ENCODE measurements around the gene OAS1.

OAS1 gene

GRCh38 chr12:112906712-112907414, at the start of gene OAS1:
Gene OAS1, plus strand, starts transcription at chr12:112906962. Its CDS starts 78 bp downstream, at chr12:112907040.
- DNase-seq: peak; percentile 94

GRCh38 chr12:112859291-112859690, 47.5 kb upstream of the OAS1 start:
- DNase-seq: no peak

- no peak for DNase-seq
These were observed 46.6 kb upstream of the OAS1 start for GRCh38 chr12:112860181-112860580.

- DNase-seq: no peak
These were observed 45.5 kb upstream of the OAS1 start for GRCh38 chr12:112861284-112861683.

- DNase-seq: no peak
These were observed 44.0 kb upstream of the OAS1 start for GRCh38 chr12:112862636-112863290.

GRCh38 chr12:112868459-112869041, 38.2 kb upstream of the OAS1 start:
- no peak for DNase-seq

DNA sequence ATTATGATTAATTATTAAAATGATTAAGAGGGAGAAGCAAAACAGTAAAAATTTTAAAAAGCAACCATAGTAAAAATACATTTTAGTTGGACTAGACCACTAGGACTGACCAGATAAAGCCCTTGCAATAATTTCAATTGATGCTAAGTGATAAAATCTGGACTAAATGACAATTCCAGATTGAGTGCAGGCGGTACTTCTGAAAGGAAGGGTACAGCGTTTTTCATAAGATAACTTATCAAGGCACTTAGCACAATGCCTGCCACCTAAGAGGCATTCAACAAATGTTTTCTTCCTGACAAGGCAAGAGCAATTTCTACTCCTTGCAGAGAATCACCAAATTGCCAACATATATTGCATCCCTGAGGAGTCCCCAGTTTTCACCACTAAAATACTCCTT, 37.7 kb upstream of the OAS1 start:
- no peak for DNase-seq

- no peak for DNase-seq
These were observed 37.0 kb upstream of the OAS1 start for GRCh38 chr12:112869778-112870177.

DNA sequence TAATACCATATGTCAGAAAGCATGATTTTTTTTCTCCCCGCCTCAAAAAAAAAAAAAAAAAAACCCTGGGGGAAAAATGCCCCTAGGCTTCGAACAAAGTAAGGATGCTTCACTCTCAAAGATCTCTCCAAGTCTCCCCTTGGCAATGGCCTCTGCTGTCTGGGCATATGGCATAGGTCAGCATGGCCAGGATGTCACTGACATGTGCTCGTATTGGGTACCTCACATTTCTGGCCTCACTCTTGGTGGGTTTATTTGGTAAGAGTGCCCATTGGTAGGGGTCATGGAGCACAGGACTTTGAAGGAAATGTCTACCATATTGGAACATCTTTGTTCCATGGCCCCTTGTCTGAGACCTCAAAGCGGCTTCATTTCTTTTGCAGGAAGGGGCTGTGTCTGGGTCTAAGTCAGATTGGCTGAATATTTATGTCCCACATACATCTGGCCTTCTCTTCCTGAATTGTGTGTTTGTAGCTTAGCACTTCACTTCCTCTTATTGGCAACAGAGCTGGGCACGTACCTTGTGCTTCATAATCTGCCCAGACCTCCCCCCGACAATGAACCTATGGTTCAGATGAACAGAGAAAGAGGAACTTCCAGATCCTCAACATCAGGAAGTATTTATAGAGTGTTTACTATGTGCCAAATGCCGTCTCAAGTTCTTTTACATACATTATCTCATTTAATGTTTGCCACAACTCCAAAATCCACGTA, 36.3 kb upstream of the OAS1 start:
- peak; percentile 45 for DNase-seq

- DNase-seq: no peak
These were observed 31.2 kb upstream of the OAS1 start for GRCh38 chr12:112875608-112876007.

DNA sequence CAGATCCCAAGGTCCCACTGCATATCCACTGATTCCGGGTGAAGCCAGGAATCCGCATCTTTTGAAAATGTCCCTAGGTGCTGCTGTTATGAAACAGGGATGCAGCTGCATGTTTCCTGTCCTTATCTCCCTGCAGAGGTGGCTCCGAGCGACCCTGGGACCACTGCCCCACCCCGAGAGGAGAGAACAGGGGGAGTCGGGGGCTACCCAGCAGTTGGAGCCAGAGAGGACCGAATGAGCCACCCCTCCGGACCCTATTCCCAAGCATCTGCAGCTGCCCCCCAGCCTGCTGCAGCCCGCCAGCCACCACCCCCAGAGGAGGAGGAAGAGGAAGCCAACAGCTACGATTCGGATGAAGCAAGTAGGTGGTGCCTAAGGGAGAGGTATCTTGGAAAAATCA, 30.3 kb upstream of the OAS1 start:
- DNase-seq: no peak

GRCh38 chr12:112877006-112877405, 29.8 kb upstream of the OAS1 start:
- DNase-seq: no peak

DNA sequence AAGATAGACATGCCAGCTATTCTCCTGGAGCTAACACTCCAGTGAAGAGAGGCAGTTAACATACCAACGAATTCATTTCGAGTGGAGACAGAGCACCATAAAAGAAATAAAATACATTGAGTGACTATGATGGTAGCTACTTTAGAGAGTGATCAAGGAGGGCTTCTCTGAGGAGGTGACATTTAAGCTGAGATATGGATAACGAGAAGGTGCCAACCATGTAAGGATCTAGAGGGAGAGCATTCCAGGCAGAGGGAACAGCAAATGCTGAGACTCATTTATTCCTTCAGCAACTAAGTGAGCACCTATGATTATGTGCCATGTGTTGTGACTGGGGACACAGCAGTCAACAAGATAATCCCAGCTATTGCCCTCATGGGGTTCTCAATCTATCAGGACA, 28.3 kb upstream of the OAS1 start:
- no peak for DNase-seq

DNA sequence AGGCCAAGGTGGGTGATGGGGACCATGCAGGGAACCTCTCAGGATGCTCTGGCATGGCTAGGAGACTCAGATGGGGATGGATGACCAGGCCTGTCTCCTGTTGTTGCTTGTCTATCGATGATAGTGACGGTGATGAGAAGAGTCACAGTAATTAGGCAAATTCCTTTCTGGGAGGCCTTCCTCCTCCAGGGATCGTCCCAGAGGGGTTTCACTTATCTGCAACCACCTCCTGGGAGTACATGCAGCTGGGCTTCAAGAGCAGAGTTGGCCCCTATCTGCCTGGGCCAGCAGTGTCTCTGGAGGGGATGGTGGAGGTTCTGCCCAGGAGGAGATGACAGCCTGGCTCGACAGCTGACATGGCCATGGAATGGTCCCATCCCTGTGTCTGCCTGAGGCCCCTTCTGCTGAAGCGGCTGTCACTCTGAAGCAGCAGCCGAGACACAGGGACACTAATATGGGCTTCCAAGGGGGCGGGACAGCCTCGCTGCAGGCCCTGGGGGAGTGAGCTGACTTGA, 27.5 kb upstream of the OAS1 start:
- no peak for DNase-seq

- DNase-seq: no peak
These were observed 25.2 kb upstream of the OAS1 start for GRCh38 chr12:112881602-112882001.

- DNase-seq: peak; percentile 54
These were observed 21.5 kb upstream of the OAS1 start for GRCh38 chr12:112885236-112885635.

GRCh38 chr12:112887550-112887949, 19.2 kb upstream of the OAS1 start:
- DNase-seq: peak; percentile 73

DNA sequence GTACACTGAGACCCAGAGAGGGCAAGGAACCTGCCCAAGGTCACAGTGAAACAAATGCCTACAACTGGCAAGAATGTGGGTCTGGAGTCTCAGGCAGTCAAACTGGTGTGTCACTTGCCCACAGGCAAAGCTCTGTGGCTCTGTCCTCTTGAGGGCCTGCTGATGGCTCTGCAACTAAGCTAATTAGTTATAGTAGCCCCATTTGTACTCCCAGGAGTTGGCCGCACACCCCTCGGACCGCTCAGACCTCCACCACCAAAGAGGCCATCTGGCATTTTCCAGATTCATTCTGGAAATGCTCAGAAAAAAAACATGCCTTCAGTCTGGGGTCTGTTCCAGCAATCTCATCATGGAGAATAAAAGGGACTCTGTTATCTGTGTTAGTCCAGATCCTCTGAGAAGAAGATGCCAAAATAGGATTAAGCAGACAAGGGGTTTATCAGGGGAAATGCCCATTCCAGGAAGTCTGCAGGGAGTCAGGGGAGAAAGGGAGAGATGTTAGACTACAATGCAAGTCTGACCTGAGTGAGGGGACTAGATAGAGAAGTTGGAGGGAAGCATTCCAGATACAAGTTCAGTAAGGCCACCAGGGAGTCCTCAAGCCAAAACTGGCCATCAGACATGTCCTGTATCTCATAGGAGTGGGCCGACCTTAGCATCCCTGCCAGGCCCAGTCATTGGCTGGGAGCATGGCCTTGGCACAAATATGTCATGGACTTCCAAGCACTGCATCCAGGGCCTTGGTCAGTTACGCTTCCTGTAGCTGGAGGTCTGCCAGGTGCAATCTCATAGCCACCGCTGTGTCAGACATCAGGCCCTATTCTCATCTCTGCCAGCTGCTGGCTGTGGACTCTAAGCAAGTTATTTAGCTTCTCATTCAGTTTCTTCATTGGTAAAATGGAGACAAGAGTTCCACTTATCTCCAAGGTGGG, 15.4 kb upstream of the OAS1 start:
- no peak for DNase-seq

- peak; percentile 30 for DNase-seq
These were observed 13.9 kb upstream of the OAS1 start for GRCh38 chr12:112892856-112893255.

DNA sequence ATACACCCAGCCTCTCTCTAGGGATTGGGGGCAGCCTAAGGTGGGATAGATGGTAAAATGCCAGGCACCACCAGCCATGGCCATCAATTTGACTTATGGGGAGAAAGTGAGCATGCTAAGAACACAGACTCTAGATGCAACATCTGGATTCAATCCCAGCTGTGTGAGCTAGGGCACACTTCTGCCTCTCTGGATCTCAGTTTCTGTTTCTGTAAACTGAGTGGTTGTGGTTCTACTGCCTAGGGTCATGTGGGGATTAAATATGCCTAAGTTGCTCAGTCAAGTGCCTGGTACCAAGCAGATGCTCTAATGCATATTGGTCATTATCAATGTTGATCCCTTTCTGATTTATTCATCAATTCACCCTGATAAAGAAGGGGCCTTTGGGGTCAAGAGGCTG, 12.6 kb upstream of the OAS1 start:
- peak; percentile 66 for DNase-seq

DNA sequence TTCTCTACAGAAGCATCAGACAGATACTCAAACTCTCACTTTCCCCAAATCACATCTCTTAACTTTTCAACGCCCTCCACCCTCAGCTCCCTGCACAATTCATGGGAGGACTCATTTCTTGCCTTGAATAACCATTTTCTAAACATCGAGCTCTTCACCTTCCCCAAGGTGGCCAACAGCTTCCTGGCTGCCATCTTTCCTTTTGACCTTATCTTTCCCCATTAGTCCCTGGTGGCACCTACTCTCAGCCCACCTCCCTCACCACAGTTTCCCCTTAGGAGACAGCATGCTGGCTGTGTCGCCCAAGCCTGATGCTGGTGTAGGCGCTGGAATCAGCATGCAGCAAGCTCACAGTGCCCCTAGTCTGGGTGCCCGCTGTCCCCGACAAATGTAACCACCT, 8.4 kb upstream of the OAS1 start:
- DNase-seq: no peak
